HCT116 (cell line): ENCODE data around the gene SOX6. TPM values are rescaled to one million over a fixed set of nuclear protein-coding genes. Genes with fewer than 3 reads are reported as not detected.

Experiments used
- ATAC-seq: fragments of 200-7000 bp; cut with Tn5 transposase; 2 replicates; pipeline ENCODE4 v1.9.1; 2020; ENCODE audit warnings: mild to moderate bottlenecking, moderate library complexity
- BruUV-seq: library from RNA; stranded (reverse); fragments of 400-500 nt; replicated peaks from 2 replicates; lab custom pipeline; 2021; lab: Mats Ljungman, UMichigan
- CTCF ChIA-PET: fragments of 300-600 bp; sonication (Branson Sonifier 250); formaldehyde crosslinking; loops from one replicate; lab custom pipeline; 2021; ENCODE audit warnings: antibody characterized with exemption; lab: Charles Lee
- POLR2A ChIA-PET: fragments of 300-600, 350-600 bp; sonication (Branson Sonifier 250); formaldehyde crosslinking; loops from one replicate; lab custom pipeline; 2021; ENCODE audit warnings: antibody characterized with exemption; lab: Charles Lee
- RAD21 ChIA-PET, 2 experiments: fragments of 300-600 bp; sonication (Branson Sonifier 250); formaldehyde crosslinking; loops; one replicate each; lab custom pipeline; 2023; ENCODE audit warnings: low total read pairs in 2 of 2; ENCODE audit not compliant: uncharacterized antibody in 2 of 2, unreplicated experiment in 2 of 2, low non-redundant PET in 1 of 2; lab: Charles Lee
- DNase-seq: peaks from one replicate; pipeline ENCODE4 v3.0.0-alpha.2; 2010; ENCODE audit warnings: low read depth, low spot score
- H2AFZ ChIP-seq: fragments of 200-600 bp; shearing (Covaris generic), sonication (generic); 2 replicates; pipeline ENCODE4 v1.6.1; 2017; ENCODE audit warnings: low read depth, mixed run types, mixed read lengths, antibody characterized with exemption, low read length; ENCODE audit not compliant: poor library complexity, severe bottlenecking
- H3K27ac ChIP-seq: 2 replicates; pipeline ENCODE4 v1.5.1; 2012; ENCODE audit warnings: low read depth, low read length
- H3K27me3 ChIP-seq: fragments of 200-600 bp; sonication (generic); 2 replicates; pipeline ENCODE4 v1.6.1; 2016; ENCODE audit warnings: mixed run types, low read length, mixed read lengths; ENCODE audit not compliant: insufficient read depth
- H3K36me3 ChIP-seq, 2 experiments: fragments of 200-500 bp in 1 of 2; fragments of 200-600 bp in 1 of 2; sonication (Bioruptor generic) in 1 of 2; sonication (generic) in 1 of 2; 2 replicates each; pipeline versions ENCODE4 v1.5.1 to v1.6.1; 2014 to 2016; ENCODE audit warnings: low read length in 2 of 2, inconsistent platforms in 1 of 2, mixed read lengths in 1 of 2, mixed run types in 1 of 2; ENCODE audit not compliant: insufficient read depth in 2 of 2, control insufficient read depth in 1 of 2
- H3K4me1 ChIP-seq, 2 experiments: fragments of 200-600 bp in 1 of 2; sonication (generic) in 1 of 2; 2 replicates each; pipeline versions ENCODE4 v1.5.1 to v1.6.1; 2012 to 2017; ENCODE audit warnings: low read length in 2 of 2, inconsistent platforms in 1 of 2, mild to moderate bottlenecking in 1 of 2, mixed read lengths in 1 of 2, mixed run types in 1 of 2, moderate library complexity in 1 of 2; ENCODE audit not compliant: insufficient read depth in 2 of 2, control insufficient read depth in 1 of 2
- H3K4me2 ChIP-seq: fragments of 200-600 bp; sonication (generic); 2 replicates; pipeline ENCODE4 v1.6.1; 2017; ENCODE audit warnings: mixed run types, low read length, mixed read lengths
- H3K4me3 ChIP-seq, 2 experiments: fragments of 200-600 bp in 1 of 2; sonication (generic) in 1 of 2; replicated peaks in 1 of 2; 2 replicates each; pipeline ENCODE4 v1.5.1; 2011 to 2016; ENCODE audit warnings: low read length in 2 of 2, control low read depth in 1 of 2, low read depth in 1 of 2, mild to moderate bottlenecking in 1 of 2, mixed read lengths in 1 of 2, mixed run types in 1 of 2
- H3K79me2 ChIP-seq: fragments of 200-600 bp; sonication (generic); 2 replicates; pipeline ENCODE4 v1.6.1; 2017; ENCODE audit warnings: mild to moderate bottlenecking, mixed run types, low read length, moderate library complexity, mixed read lengths; ENCODE audit not compliant: insufficient read depth
- H3K9ac ChIP-seq: fragments of 200-600 bp; sonication (generic); 2 replicates; pipeline ENCODE4 v1.6.1; 2016; ENCODE audit warnings: low read length, mixed read lengths
- H3K9me2 ChIP-seq: fragments of 200-600 bp; sonication (generic), shearing (Covaris generic); 2 replicates; pipeline ENCODE4 v1.6.1; 2017; ENCODE audit warnings: mixed run types, mild to moderate bottlenecking, moderate library complexity; ENCODE audit not compliant: insufficient read depth
- H3K9me3 ChIP-seq, 2 experiments: fragments of 200-500 bp in 1 of 2; fragments of 200-600 bp in 1 of 2; sonication (Bioruptor generic) in 1 of 2; sonication (generic) in 1 of 2; 2 replicates each; pipeline ENCODE4 v1.6.1; 2014 to 2017; ENCODE audit warnings: low read length in 2 of 2, mixed read lengths in 2 of 2, inconsistent platforms in 1 of 2, low read depth in 1 of 2, mild to moderate bottlenecking in 1 of 2, mixed run types in 1 of 2, moderate library complexity in 1 of 2; ENCODE audit not compliant: control insufficient read depth in 1 of 2, insufficient read depth in 1 of 2
- H4K20me1 ChIP-seq: fragments of 200-600 bp; sonication (generic), shearing (Covaris generic); 2 replicates; pipeline ENCODE4 v1.6.1; 2017; ENCODE audit warnings: mixed run types, mild to moderate bottlenecking, moderate library complexity; ENCODE audit not compliant: insufficient read depth
- CBX3 ChIP-seq: IDR thresholded peaks from 2 replicates; pipeline ENCODE4 v1.6.1; 2012; ENCODE audit warnings: low read depth
- CEBPB ChIP-seq: IDR thresholded peaks from 2 replicates; pipeline ENCODE4 v1.6.1; 2012; ENCODE audit warnings: low read depth
- EGR1 ChIP-seq: IDR thresholded peaks from 2 replicates; pipeline ENCODE4 v1.6.1; 2012; ENCODE audit warnings: low read depth
- EZH2 ChIP-seq: fragments of 200-600 bp; sonication (generic); IDR thresholded peaks from 2 replicates; pipeline ENCODE4 v1.6.1; 2017; ENCODE audit warnings: antibody characterized with exemption, mixed run types
- EZH2phosphoT487 ChIP-seq: fragments of 200-600 bp; IDR thresholded peaks from 2 replicates; pipeline ENCODE4 v1.6.1; 2018; ENCODE audit warnings: antibody characterized with exemption, borderline replicate concordance
- FOSL1 ChIP-seq: IDR thresholded peaks from 2 replicates; pipeline ENCODE4 v1.6.1; 2012; ENCODE audit warnings: low read depth
- JUND ChIP-seq: IDR thresholded peaks from 2 replicates; pipeline ENCODE4 v1.6.1; 2012
- POLR2A ChIP-seq: IDR thresholded peaks from 2 replicates; pipeline ENCODE4 v1.7.0; 2011; ENCODE audit warnings: borderline replicate concordance; ENCODE audit not compliant: insufficient read depth, insufficient read length; ENCODE audit errors: extremely low read depth
- POLR2AphosphoS5 ChIP-seq: IDR thresholded peaks from 2 replicates; pipeline ENCODE4 v1.6.1; 2011; ENCODE audit warnings: mild to moderate bottlenecking, low read depth, low read length, moderate library complexity
- RAD21 ChIP-seq: IDR thresholded peaks from 2 replicates; pipeline ENCODE4 v1.6.1; 2012; ENCODE audit warnings: low read depth, mild to moderate bottlenecking
- SP1 ChIP-seq: IDR thresholded peaks from 2 replicates; pipeline ENCODE4 v1.6.1; 2012; ENCODE audit warnings: low read depth
- YY1 ChIP-seq: IDR thresholded peaks from 2 replicates; pipeline ENCODE4 v1.6.1; 2011; ENCODE audit warnings: low read length, low read depth, moderate library complexity, mild to moderate bottlenecking; ENCODE audit not compliant: insufficient replicate concordance; ENCODE audit errors: extremely low read depth
- ZFX ChIP-seq: fragments of 450-650 bp; IDR thresholded peaks from 2 replicates; pipeline ENCODE4 v1.6.1; 2017
- ZNF274 ChIP-seq: fragments of 200-500 bp; sonication (Bioruptor generic); IDR thresholded peaks from 2 replicates; pipeline ENCODE4 v1.6.1; 2014; ENCODE audit warnings: mild to moderate bottlenecking, low read depth, low read length, inconsistent platforms
- intact Hi-C: fragments of 100-400 bp; cut with micrococcal nuclease; formaldehyde crosslinking; loops from 2 replicates; pipeline ENCODE4 v1.10.0; 2022
- total RNA-seq: library from RNA; stranded (reverse); gene quantifications from one replicate; pipeline ENCODE4 v1.2.1, GENCODE V29; 2021; ENCODE audit not compliant: unreplicated experiment
- TF ChIP-seq, protein P1 (sequence below): IDR thresholded peaks from 2 replicates; pipeline ENCODE4 v1.6.1; 2012
- TF ChIP-seq, protein P2 (sequence below), 3 experiments: fragments of 200-600 bp in 1 of 3; sonication (generic) in 1 of 3; IDR thresholded peaks in 2 of 3; conservative IDR thresholded peaks in 1 of 3; 2 replicates each; pipeline ENCODE4 v1.5.1; 2012 to 2017; ENCODE audit warnings: low read depth in 2 of 3, low read length in 2 of 3, antibody characterized with exemption in 1 of 3, borderline replicate concordance in 1 of 3, control low read depth in 1 of 3, mild to moderate bottlenecking in 1 of 3, mixed read lengths in 1 of 3, mixed run types in 1 of 3, moderate library complexity in 1 of 3; ENCODE audit not compliant: insufficient read depth in 1 of 3
- TF ChIP-seq, protein P3 (sequence below): IDR thresholded peaks from 2 replicates; pipeline ENCODE4 v1.6.1; 2011; ENCODE audit warnings: mild to moderate bottlenecking, low read length, moderate library complexity; ENCODE audit not compliant: insufficient replicate concordance; ENCODE audit errors: extremely low read depth

The SOX6 gene
- total RNA-seq, 1 experiment from 2014 or later = 0.81 TPM

DNA sequence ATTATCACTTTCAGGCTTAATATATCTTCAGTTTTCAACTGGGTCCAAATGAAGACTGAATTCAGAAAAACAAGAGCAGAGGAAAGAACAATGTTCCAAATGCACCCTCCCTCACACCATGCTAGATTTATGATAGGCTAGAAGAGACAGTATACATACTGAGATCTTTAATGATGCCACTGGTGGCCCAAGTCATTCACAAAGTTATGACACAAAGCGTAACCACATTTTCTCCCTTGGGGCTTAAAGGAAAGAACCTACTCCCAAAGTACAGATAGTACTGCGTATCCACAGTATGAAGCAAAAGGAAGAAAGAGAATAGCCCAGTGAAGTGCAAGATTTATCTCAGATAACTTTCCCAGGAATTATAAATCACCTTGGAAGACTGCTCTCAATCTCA is 10.9 kb upstream of the SOX6 start:
- Histone ChIP-seq H3K27ac (no peak overlapping the region), H3K27me3 (no peaks in the 10 kb centered on the region; the same call in 1 of the 2 replicates), H3K9ac (no peak overlapping the region), H3K9me3 (no peaks in the 10 kb centered on the region), H3K79me2 (no peaks in the 10 kb centered on the region), H3K4me2 (no peak overlapping the region), H3K4me3 (no peak overlapping the region), H3K9me2 (no peaks in the 10 kb centered on the region), H3K4me1 (no peaks in the 10 kb centered on the region), H3K36me3 (no peaks in the 10 kb centered on the region), H4K20me1 (no peaks in the 10 kb centered on the region), H2AFZ (no peak overlapping the region)
- no peak for ATAC-seq
- no peak for DNase-seq
- no peak for TF ChIP-seq CEBPB
- TF ChIP-seq EGR1 = no peak
- no peak for TF ChIP-seq POLR2A
- TF ChIP-seq YY1 = no peak
- TF ChIP-seq ZFX = no peak
- no peak for TF ChIP-seq RAD21
- TF ChIP-seq, protein P1, sequence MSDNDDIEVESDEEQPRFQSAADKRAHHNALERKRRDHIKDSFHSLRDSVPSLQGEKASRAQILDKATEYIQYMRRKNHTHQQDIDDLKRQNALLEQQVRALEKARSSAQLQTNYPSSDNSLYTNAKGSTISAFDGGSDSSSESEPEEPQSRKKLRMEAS = no peak
- no peak for TF ChIP-seq CBX3
- no TSS peak for BruUV-seq
- intact Hi-C loops = no loop called here
- ChIA-PET RAD21 (no interaction called here), CTCF (no interaction called here), POLR2A (no interaction called here)

DNA sequence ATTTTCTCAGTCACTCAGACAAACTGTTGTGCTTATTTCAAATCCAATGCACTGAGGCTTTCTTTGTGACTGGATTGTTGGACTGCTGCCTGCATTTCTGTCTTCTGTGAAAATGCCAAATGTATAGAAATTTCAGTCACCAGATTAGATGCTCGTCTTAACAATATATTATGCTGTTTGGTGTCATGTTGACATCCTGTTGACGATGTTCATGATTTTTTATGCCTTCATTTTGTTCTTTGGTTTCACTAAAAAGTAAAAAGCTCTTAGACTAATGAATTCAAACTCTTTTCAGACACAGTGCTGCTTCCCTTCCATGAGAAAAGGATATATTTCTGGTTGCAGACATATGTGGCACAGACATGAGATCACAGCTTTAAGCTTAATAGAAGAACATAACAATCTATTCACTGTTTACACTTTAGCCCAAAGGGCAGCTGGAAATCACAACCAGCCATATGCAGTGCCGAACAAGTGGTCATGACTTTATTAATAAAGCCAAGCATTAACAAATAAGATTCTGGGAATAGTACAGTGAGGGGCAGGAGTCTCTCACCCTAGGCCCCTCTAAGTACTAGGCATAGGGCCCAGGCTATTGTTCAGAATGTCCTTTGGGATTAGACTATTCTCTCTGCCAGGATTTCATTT is 9.4 kb upstream of the SOX6 start:
- H3K9me2 ChIP-seq = no peaks in the 10 kb centered on the region
- TF ChIP-seq EGR1 (no peak), SP1 (no peak), FOSL1 (no peak), ZNF274 (no peak), CBX3 (no peak), EZH2phosphoT487 (no peak), EZH2 (no peak), ZFX (no peak), POLR2AphosphoS5 (no peak), YY1 (no peak), JUND (no peak)
- TF ChIP-seq, protein P2, sequence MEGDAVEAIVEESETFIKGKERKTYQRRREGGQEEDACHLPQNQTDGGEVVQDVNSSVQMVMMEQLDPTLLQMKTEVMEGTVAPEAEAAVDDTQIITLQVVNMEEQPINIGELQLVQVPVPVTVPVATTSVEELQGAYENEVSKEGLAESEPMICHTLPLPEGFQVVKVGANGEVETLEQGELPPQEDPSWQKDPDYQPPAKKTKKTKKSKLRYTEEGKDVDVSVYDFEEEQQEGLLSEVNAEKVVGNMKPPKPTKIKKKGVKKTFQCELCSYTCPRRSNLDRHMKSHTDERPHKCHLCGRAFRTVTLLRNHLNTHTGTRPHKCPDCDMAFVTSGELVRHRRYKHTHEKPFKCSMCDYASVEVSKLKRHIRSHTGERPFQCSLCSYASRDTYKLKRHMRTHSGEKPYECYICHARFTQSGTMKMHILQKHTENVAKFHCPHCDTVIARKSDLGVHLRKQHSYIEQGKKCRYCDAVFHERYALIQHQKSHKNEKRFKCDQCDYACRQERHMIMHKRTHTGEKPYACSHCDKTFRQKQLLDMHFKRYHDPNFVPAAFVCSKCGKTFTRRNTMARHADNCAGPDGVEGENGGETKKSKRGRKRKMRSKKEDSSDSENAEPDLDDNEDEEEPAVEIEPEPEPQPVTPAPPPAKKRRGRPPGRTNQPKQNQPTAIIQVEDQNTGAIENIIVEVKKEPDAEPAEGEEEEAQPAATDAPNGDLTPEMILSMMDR (IDR thresholded peaks at IDR 0.05 in 2 of 3, conservative IDR thresholded peaks at IDR 0.05 in 1 of 3; ENCODE audit: borderline replicate concordance in 1 of 3, insufficient read depth in 1 of 3, low read depth in 2 of 3, low read length in 2 of 3) = no peak
- TF ChIP-seq, protein P3, sequence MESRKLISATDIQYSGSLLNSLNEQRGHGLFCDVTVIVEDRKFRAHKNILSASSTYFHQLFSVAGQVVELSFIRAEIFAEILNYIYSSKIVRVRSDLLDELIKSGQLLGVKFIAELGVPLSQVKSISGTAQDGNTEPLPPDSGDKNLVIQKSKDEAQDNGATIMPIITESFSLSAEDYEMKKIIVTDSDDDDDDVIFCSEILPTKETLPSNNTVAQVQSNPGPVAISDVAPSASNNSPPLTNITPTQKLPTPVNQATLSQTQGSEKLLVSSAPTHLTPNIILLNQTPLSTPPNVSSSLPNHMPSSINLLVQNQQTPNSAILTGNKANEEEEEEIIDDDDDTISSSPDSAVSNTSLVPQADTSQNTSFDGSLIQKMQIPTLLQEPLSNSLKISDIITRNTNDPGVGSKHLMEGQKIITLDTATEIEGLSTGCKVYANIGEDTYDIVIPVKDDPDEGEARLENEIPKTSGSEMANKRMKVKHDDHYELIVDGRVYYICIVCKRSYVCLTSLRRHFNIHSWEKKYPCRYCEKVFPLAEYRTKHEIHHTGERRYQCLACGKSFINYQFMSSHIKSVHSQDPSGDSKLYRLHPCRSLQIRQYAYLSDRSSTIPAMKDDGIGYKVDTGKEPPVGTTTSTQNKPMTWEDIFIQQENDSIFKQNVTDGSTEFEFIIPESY = no peak
- TF ChIP-seq, protein P1 = no peak

More for the DNA sequence above, 9.4 kb upstream of the SOX6 start:
- BruUV-seq = no TSS peak
- ATAC-seq (no peak), DNase-seq (no peak)
- no peak overlapping the region for H3K27ac ChIP-seq
- intact Hi-C loops = no loop called here
- H3K79me2 ChIP-seq = no peaks in the 10 kb centered on the region
- no peaks in the 10 kb centered on the region for H3K36me3 ChIP-seq
- H3K4me3 ChIP-seq = no peak overlapping the region
- H3K4me2 ChIP-seq = no peak overlapping the region
- ChIA-PET RAD21 (no interaction called here), POLR2A (no interaction called here), CTCF (no interaction called here)
- no peaks in the 10 kb centered on the region for H3K9me3 ChIP-seq
- H3K27me3 ChIP-seq = peaks cover 5% of the 10 kb centered on the region; the same call in 1 of the 2 replicates
- H4K20me1 ChIP-seq = no peaks in the 10 kb centered on the region
- no peaks in the 10 kb centered on the region for H3K4me1 ChIP-seq
- no peak overlapping the region for H2AFZ ChIP-seq
- no peak overlapping the region for H3K9ac ChIP-seq
